Posterior cingulate gyrus (tissue), 11 donors: Measurements from ENCODE around the gene LRRK1.
"Not testable (repeated sequence)": the region's sequence is repeated elsewhere in the genome, so short reads cannot be mapped to it uniquely, and the experiment has no call there.

Experiments used
- DNase-seq, 10 donors: peaks; one replicate each; pipeline versions ENCODE4 v3.0.0 to v3.0.0-alpha.2; 2020 to 2021; ENCODE audit warnings: mixed read lengths in 3 of 10
- intact Hi-C: fragments of 100-400 bp; cut with DNase I; formaldehyde crosslinking; loops from one replicate; pipeline ENCODE4 v1.15.1; 2023

Gene LRRK1

GRCh38 chr15:101083336-101084045 is 164.3 kb downstream of the LRRK1 start:
- intact Hi-C loops: no loop called here
- DNase-seq: peak in 2 of 10 donors; percentile 35 to 63

DNA sequence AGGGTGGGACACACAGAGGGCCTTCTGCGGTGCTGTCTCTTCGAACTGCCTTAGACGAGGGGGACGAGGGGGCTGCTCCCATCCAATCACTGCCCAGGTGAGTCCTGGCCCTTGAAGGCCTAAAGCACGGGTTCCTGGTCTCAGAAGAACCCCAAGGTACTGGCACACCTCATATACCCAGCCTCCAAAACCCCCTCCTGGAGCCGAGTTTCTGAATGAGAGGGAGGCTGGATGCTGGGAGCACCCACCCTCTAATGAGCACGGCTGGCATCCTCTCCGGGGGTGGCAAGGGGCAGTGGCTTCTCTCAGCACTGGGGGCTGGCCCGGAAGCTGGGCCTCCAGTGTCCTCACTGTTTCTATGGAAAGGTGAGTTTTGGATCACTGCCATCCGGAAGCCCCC is 165.6 kb downstream of the LRRK1 start:
- intact Hi-C loops: no loop called here

GRCh38 chr15:101085311-101085700 is 166.1 kb downstream of the LRRK1 start:
- intact Hi-C loops: no loop called here
- DNase-seq: peak in 1 of 10 donors; percentile 51

More for the DNA sequence above, 165.6 kb downstream of the LRRK1 start:
- DNase-seq: peak in 2 of 10 donors; percentile 56 to 64

DNA sequence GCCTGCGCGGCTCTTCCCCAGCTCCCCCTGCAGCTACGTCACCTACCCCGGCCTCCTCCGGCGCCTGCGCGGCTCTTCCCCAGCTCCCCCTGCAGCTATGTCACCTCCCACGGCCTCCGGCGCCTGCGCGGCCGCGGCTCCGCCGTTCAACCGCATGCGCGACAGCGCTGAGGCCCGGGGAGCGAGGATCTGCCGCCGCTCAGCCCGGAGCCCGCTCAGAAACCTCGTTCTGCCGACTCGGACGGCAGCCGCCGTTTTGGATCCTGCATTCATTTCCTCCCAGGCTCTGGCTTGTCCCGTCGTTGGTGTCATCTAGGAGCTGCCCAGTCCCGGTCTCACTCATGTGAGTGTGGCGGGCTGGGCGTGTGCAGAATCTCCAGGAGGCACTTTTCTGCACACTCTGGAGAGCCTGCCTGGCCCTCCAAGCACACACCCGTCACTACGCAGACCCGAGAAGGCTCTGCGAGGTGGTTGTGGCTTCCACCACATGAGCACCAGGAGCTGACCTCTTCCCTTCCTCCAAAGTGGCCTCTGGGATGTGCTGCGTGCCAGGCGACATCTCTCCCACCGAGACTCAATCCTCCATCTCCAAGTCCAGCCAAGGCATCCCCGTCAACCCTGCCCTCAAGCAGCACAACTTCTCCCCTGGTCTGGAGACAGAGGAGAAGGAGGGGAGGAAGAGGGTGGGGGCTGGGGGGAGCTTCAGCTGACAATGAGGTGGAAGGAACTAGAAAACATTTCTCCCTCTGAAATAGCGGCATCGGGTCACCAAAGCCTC is 167.4 kb downstream of the LRRK1 start:
- intact Hi-C loops: no loop called here
- DNase-seq: peak in 2 of 10 donors; percentile 69 to 80

DNA sequence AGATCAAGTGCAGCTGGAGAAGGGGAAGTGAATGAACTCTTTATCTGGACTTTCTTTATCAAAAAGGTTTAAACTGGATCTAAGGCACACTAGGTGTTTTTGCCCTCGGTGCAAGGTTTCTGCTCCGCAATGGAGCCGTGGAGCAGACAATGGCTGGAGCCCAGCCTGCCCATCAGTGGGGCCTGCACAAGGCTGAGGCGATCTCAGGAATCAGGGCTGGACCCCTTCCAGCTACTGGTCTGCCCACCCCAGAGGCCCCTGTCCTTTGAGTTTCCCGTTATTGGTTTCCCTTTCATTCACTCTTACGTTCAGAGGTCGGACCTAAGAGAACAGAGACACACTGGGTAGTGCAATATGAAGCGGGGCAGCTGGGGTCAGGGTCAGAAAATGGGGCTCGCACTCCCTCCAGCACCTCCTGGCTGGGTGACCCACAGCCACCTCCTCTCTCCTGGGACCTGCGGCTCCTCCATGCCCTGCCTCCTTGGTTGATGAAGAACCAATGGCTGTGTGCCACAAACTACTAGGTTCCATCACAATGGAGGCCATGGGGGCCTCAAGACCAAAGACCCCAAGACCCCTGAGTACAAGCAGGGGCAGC is 168.1 kb downstream of the LRRK1 start:
- peak in 2 of 10 donors; percentile 46 to 77 for DNase-seq
- intact Hi-C loops: no loop called here

- intact Hi-C loops: loop anchor here (1.0 kb wide), 1 partner anchor 170 kb away; no protein-coding TSS in a partner anchor
- peak in 2 of 10 donors; percentile 25 to 52 for DNase-seq
These were observed 169.1 kb downstream of the LRRK1 start for GRCh38 chr15:101088271-101088670.

- peak in 9 of 10 donors; percentile 42 to 95 (median 71) for DNase-seq
- intact Hi-C loops: loop anchor here (1.0 kb wide), 1 partner anchor 169 kb away; no protein-coding TSS in a partner anchor
These were observed 169.8 kb downstream of the LRRK1 start for GRCh38 chr15:101088788-101089578.

GRCh38 chr15:101089579-101090427 is 170.6 kb downstream of the LRRK1 start:
- DNase-seq: peak in 2 of 10 donors; percentile 55 to 59

GRCh38 chr15:101090428-101090790 is 171.3 kb downstream of the LRRK1 start:
- peak in 2 of 10 donors; percentile 12 to 54 for DNase-seq
- intact Hi-C loops: no loop called here

More at GRCh38 chr15:101089579-101090427, 170.6 kb downstream of the LRRK1 start:
- intact Hi-C loops: no loop called here

- DNase-seq: peak in 7 of 10 donors; percentile 45 to 91 (median 52)
- intact Hi-C loops: no loop called here
These were observed 172.2 kb downstream of the LRRK1 start for GRCh38 chr15:101091080-101092017.

- intact Hi-C loops: no loop called here
- DNase-seq: peak in 2 of 10 donors; percentile 54 to 67
These were observed 173.2 kb downstream of the LRRK1 start for GRCh38 chr15:101092156-101092866.

DNA sequence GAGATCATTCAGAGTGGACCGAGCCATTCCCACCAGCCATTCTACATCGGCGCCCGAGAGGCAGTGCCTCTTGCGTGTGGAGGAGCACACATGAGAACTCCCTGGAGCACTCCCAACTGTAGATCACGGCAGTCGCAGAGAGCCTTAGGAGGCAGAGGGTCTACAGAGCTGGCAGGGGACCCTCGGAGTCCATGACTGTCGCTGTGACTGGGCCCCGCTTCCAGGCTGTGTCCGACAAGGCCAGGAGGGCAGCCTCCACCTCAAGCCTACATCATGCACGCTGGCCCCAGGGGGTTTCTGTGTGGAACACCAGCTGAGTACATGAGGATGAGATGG is 173.7 kb downstream of the LRRK1 start:
- DNase-seq: peak in 2 of 10 donors; percentile 73 to 82
- intact Hi-C loops: no loop called here

- DNase-seq: peak in 2 of 10 donors; percentile 18 to 43
- intact Hi-C loops: no loop called here
These were observed 174.8 kb downstream of the LRRK1 start for GRCh38 chr15:101093958-101094357.

DNA sequence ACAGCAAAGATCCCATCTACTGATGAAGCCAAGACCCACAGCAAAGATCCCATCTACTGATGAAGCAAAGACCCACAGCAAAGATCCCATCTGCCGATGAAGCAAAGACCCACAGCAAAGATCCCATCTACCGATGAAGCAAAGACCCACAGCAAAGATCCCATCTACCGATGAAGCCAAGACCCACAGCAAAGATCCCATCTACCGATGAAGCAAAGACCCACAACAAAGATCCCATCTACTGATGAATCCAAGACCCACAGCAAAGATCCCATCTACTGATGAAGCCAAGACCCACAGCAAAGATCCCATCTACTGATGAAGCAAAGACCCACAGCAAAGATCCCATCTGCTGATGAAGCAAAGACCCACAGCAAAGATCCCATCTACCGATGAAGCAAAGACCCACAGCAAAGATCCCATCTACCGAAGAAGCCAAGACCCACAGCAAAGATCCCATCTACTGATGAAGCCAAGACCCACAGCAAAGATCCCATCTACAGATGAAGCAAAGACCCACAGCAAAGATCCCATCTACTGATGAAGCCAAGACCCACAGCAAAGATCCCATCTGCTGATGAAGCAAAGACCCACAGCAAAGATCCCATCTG is 176.7 kb downstream of the LRRK1 start:
- intact Hi-C loops, DNase-seq: not testable (repeated sequence)

GRCh38 chr15:101097111-101097510 is 178.0 kb downstream of the LRRK1 start:
- intact Hi-C loops: no loop called here
- DNase-seq: peak in 2 of 10 donors; percentile 29 to 65

- DNase-seq: peak in 2 of 10 donors; percentile 55 to 57
- intact Hi-C loops: no loop called here
These were observed 180.0 kb downstream of the LRRK1 start for GRCh38 chr15:101099183-101099582.

DNA sequence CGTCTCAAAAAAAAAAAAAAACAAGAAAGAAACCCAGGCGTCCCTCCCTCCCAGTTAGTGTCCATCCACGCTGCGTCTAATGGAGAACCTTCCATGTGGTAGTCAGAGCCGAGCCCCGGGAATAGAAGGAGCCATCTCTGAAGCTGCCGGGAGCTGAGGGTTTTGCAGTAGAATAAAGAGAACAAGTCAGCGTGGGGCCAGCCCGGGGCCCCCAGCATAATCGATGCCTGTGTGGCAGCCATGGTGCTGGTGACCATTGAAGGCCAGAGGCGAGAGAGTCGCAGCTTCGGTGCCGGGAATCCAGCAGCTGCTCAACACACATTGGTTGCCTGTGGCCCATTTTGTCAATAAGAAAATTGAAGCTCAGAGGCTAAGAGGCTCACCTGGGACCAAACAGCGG is 181.0 kb downstream of the LRRK1 start:
- peak in 3 of 10 donors; percentile 49 to 71 (median 63) for DNase-seq
- intact Hi-C loops: no loop called here
